ENCODE data around the gene PEAK3.
A peak's percentile ranks its signal among the peaks of the same experiment; 100 is the strongest.

Gene PEAK3

DNA sequence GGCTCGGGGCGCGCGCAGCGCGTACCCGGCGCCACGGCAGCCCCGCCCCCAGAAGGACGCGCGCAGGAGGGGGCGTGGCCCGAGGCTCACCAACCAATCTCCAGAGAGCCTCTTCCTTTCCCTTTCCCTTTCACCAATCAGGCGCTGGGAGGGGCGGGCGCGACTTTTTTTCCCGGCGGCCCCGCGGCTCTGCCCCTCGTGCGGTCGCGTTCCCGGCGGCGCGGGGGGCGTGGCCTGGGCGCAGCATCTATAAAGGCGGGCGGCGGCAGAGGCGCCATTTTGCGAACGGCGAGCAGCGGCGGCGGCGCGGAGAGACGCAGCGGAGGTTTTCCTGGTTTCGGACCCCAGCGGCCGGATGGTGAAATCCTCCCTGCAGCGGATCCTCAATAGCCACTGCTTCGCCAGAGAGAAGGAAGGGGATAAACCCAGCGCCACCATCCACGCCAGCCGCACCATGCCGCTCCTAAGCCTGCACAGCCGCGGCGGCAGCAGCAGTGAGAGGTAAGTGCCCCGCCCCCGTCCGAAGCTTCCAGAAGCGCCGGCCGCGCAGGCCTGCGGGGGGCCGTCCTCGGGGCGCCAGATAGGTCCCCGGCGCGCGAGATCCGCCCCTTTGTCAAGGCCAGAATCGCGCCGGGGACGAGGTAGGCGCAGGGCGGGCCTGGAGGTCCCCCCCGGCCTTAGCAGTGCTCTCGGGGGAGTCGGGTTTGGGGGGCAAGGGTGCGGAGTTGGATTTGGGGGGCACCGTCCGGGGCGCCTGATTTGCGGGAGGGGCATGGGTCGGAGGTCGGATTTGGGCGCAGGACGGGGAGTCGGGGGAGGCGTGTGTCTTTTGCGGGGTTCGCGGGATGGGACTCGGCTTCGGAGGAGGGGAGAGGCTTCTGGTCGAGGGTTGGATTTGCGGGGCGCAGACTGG lies 12.5 kb downstream of the PEAK3 start:
- peak; percentile 100 for DNase-seq

DNA sequence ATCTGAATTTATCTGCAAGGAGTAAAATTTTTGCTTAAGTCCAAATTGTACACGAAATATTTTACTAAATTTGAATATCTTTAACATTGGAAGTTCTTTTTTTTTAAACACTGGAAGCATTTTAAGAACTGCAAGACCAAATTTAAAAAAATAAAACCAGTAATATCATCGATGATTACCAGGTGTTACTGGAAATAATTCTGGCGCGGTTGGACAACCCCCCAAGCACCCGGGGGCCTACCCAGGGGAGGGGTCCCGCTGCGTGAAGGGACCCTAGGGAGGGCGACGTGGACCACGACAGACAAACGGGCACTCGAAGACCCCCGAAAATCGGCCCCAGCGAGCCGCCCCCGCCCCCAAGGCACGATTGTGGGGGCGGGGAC lies 13.1 kb downstream of the PEAK3 start:
- DNase-seq = no peak

DNA sequence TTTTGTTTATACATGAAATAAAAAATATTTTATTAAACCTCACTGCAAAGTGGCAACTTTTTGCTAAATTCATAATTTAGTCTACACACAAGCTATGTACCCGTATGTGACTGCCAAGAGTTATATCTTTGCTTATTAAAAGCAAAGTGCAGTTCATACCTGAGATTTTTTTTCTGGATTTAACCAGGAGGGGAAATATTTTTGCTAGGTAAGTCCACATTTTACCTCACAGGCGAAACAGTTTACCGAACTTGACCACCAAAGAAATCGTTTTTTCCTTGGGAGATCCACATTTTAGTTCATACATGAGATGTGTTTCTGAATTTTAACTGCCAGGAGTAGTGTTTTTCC lies 13.5 kb downstream of the PEAK3 start:
- DNase-seq = no peak

DNA sequence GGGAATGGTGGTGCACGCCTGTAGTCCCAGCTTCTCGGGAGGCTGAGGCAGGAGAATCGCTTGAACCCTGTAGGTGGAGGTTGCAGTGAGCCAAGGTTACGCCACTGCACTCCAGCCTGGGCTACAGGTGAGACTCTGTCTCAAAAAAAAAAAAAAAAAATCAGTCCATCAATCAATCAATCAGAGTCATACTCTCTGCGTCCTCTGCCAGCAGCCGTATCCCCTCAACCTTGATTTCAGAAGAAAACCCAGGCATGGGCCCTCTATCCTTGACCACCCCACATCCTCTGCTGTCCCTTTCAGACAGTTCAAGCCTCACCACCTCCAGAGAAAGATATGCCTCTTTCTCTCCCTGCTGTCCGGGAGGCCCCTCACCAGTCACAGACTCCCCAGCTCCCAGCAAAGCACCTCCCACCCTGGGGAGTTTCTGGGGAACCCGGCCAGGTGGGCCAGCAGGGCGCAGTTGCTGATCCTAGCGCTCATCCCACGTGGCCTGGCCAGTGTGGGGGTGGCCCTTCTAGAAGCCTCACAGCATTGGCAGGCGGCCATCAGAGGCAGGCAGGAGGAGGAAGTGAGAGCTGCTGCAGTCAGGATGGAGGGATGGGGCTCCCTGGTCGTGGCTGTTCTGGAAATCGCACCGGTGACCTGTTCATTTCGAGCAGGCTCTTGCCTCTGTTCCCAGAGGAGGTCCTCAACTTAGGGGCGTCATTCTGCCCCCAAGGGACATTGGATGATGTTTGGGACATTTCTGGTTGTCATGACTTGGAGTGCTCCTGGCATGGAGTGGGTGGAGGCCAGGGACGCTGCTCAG lies 15.6 kb downstream of the PEAK3 start:
- DNase-seq = no peak

DNA sequence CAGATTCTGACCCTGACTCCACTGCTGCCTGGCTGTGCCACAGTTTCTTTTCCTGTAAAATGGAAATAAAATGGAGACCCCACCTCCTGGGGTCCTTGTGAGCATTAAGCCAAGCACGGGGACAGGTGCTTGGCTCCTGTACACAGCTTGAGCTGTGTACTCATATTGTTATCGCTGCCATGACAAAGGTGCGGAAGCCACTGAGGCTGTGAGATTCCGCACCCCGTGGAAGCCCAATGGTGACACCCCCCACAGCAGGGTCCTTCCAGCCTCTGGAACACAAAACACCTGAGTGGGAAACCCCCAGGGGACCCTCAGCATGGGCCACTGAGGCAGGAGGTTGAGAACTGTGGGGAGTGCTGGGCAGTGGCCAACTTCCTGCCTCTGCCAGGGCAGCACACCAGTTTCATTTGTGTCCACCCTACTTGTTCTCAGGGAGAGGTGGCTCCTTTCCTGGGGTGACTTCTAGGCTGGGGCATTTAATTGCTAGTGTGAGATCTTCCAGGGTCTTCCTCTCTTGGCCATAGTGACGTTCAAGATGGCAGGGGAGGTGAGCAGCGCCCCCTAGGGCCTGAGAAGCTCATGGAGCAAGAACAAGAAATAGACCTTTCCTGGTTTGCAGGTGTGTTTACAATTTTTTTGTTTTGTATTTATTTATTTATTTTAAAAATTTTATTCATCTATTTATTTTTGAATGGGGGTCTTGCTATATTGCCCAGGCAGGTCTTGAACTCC lies 20.4 kb downstream of the PEAK3 start:
- DNase-seq = peak; percentile 85

DNA sequence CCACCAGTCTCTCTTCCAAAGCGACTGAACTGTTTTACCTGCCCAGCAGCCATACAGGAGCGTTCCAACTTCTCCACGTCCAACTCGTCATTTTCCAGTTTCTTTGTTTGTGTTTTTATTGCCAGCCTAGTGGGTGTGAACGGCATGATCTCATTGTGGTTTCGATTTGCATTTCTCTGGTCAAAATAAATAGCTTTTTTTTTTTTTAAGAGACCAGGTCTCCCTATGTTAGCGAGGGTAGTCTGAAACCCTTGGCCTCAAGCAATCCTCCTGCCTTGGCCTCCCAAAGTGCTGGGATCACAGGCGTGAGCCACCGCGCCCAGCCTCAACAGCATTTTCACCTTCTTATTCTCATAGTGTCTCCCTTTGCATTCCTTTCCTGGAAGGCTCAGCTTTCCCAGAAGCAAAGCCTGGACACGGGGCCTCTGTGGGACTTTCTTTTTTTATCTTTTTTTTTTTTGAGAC lies 21.6 kb downstream of the PEAK3 start:
- no peak for DNase-seq

DNA sequence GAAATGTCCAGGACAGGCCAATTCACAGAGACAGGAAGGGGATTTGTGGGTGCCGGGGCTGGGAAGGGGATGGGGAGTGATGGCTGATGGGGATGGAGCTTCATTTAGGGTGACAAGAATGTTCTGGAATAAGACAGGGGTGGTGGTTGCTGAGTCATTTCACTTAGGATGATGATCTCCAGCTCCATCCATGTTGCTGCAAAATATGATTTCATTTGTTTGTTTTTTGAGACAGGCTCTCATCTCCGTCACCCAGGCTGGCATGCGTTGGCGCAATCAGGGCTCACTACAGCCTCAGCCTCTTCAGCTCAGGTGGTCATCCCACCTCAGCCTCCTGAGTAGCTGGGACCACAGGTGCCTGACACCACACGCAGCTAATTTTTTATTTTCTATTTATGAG lies 22.6 kb downstream of the PEAK3 start:
- DNase-seq = no peak

DNA sequence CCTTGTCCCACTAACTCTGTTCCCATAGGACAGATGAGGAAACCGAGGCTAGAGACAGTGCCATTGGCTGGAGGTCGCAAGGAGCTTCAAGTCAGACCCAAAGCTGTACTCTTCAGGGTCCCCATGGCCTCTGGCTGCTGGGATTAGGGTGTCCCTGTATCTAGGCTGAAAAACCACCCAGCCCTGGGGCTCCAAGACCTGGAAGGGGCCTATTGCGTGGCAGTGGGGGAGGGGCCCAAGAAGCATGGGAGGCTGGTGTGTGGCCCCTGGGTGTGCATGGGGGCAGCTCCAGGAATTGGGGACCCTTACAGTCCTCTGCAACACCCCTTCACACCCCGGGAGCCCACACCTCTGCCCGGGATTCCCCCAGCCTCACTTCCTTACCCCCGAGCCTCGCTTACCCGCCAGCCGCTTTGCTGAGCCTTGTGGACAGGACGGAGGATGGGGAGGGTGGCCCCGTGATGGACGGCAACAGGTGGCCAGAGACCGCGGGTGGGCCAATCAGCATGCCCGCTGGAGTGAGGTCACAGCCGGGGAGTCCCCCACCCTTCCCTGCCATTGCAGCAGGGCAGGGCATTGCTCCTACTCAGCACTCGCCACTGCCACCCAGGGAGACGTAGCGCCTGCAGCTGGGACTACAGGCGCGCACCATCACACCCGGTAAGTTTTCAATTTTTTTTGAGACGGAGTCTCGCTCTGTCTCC lies 25.8 kb downstream of the PEAK3 start, which contains the start of gene JSRP1:
TSS of gene JSRP1 (minus strand) at position 436 of the 704 bp plus-strand sequence. CDS start 1,103 bp downstream, outside the sequence.
- DNase-seq = no peak

DNA sequence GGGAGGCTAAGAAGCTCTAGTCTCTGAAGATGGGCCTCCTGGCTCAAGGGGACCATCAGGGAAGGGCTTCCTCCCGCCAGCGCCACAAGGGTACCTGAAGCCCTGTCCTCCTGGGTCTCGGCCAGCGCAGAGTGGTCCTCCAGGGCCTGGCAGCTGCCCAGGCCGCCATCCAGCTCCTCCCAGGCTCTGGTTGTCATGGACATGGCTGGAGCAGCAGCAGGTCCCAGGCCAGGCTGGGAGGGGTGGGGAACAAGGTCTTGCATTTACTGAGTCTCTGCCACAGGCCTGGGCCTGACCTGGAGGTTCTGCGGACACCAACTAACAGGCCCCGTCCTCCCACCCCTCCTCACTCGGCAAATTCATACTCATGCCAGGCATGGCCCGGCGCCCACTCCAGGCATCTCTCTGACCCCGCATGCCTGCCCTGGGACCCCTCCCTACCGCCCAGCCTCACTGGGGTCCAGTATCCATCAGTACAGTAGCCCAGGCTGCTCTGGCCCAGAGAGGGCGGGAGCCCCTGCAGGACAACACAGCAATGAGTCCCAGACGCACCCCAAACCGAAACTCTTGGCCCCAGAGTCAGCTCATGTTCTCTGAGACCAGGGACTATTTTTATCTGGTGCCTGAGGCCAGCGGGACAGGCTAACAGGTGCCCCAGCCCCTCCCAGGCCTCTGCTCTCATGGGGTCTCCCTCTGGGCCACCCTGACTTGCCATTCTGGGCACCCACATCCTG lies 26.7 kb downstream of the PEAK3 start:
- DNase-seq = no peak

DNA sequence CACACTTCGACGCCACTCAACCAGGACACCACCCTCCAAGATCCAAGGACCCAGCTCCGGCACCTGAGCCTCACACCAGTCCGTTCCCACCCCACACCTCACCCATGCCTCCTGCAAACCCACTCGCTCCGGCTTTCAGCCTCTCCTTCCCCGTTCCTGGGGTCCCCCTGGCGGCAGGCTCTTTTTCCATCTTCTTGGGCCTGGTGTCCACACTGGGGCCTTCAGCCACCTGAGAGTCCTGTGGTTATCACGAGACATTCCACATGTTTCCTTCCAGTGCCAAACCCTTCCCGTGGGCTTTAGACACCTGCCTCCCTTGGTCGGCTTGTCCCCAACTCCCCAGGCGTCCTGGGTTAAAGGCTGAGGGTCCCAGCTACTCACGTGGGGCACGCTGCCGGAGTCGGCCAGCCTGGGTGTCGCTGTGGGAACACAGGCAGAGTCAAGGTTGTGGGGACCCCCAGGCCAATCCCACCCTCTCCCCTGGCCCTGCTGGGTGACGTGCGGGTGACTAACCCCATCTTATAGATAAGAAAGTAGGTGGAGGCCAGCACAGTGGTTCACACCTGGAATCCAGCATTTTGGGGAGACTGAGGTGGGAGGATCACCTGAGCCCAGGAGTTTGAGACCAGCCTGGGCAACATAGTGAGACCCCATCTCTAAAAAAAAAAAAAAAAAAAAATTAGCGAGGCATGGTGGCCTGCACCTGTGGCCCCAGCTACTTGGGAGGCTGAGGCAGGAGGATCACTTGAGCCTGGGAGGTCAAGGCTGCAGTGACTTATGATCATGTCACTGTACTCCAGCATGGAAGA lies 27.7 kb downstream of the PEAK3 start:
- DNase-seq = no peak

DNA sequence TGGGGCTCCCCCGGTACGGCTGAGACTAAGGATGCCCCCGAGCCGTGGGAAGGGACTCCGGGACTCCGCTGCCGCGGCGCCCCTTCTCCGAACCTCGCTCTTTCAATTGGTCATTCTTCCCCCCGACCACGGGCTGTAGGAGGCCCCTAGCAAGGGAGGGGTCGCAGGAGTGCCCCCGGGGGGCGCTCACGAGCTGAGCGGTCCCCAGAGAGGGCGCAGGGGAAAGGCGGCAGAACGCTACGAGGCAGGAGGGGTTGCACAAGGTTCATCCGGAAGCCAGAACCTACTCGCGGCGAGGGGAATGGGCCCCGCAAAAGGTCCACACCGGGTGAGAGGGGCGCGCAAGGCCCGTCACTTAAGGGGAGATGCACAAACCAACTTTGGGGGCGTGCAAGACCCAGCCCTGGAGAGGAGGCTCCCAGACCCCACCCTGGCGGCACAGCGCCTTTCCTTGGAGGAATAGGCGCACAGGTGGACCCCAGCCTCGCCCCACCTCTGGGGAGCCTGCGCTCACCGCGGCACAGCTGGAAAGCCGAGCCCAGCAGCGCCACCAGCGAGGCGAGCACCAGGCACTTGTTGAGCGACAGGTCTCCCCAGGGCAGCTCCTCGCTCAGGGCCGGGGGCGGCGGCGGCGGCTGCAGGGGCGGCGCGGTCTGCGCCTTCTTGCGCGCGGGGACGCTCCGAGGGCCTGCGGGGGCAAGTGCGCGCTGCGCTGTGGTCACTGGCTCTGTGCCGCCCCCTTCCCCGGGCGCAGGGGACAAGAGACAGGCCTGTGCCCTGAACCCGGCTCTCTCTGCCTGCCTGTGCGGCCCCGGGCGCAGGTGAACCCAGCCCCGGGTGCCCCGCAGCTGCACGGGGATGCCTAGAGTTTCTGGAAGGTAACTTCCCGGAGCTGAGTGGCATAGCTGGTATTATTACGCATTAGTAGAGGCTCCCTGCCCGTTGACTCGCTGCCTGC lies 28.6 kb downstream of the PEAK3 start:
- DNase-seq = peak; percentile 77

DNA sequence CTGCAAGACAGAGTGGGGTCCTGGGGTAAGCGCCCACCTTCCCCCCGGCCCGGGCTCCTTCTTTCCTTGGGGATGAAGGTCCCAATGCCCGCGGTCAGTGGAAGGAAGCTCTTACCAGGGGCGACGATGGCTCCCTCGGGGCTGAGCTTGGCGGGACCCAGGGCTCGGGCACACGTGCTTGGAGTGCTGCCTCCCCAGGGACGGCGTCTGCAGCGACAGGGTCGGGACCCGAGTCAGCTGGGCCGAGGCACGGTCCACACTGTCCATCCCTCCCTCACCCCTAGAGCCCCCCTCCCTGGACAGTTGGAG lies 29.2 kb downstream of the PEAK3 start:
- DNase-seq = no peak

DNA sequence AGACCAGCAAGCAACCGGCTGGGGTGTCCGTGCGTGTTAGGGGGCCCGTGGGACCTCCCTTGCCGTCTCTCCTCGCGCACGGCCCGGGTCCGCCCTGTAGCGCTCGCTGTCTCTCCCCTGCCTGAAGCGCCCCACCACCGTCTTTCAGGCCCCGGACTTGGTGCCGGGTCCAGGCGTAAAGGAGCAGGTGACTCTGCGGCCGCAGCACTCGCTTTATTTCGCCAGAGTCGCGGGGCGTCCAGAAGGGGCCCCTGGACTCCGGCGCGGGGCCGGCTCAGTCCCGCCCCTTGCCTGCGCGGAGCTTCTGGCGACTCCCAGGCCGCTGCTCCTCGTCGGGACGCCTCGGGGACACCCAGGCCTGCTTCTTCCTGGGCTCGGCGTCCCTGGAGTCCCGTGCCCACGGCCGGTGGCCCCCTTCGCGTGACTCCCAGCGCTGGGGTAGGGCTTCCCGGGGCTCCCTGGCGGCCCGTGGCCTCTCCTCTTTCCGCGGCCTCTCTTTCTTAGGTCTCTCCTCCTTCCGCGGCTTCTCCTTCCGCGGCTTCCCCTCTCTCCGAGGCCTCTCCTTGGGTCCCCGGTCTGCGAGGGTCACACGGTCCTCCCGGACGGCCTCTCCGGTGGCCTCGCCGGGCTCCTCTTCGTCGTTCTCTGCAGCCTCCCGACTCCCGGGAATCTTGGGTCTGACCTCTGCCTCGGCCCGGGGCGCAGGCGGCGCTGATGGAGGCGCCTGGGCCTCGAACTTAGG lies 29.7 kb downstream of the PEAK3 start:
- DNase-seq = no peak

DNA sequence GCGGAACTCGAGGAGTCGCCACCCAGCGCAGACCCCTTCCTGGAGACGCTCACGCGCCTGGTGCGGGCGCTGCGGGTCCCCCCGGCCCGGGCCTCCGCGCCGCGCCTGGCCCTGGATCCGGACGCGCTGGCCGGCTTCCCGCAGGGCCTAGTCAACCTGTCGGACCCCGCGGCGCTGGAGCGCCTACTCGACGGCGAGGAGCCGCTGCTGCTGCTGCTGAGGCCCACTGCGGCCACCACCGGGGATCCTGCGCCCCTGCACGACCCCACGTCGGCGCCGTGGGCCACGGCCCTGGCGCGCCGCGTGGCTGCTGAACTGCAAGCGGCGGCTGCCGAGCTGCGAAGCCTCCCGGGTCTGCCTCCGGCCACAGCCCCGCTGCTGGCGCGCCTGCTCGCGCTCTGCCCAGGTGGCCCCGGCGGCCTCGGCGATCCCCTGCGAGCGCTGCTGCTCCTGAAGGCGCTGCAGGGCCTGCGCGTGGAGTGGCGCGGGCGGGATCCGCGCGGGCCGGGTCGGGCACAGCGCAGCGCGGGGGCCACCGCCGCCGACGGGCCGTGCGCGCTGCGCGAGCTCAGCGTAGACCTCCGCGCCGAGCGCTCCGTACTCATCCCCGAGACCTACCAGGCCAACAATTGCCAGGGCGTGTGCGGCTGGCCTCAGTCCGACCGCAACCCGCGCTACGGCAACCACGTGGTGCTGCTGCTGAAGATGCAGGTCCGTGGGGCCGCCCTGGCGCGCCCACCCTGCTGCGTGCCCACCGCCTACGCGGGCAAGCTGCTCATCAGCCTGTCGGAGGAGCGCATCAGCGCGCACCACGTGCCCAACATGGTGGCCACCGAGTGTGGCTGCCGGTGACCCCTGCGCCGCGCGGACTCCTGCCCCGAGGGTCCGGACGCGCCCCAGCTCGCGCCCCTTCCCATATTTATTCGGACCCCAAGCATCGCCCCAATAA lies 30.6 kb downstream of the PEAK3 start:
- no peak for DNase-seq

DNA sequence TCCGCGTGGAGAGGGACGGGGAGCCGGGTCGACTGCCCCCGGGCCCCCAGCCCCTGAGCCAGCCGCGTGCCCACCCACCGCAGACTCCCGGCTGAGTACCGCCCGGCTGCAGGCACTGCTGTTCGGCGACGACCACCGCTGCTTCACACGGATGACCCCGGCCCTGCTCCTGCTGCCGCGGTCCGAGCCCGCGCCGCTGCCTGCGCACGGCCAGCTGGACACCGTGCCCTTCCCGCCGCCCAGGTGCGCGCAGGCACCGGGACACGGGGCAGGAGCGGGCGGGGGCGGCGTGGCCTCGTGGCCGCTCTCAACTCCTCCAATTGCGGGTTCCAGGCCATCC lies 31.2 kb downstream of the PEAK3 start:
- DNase-seq = no peak

DNA sequence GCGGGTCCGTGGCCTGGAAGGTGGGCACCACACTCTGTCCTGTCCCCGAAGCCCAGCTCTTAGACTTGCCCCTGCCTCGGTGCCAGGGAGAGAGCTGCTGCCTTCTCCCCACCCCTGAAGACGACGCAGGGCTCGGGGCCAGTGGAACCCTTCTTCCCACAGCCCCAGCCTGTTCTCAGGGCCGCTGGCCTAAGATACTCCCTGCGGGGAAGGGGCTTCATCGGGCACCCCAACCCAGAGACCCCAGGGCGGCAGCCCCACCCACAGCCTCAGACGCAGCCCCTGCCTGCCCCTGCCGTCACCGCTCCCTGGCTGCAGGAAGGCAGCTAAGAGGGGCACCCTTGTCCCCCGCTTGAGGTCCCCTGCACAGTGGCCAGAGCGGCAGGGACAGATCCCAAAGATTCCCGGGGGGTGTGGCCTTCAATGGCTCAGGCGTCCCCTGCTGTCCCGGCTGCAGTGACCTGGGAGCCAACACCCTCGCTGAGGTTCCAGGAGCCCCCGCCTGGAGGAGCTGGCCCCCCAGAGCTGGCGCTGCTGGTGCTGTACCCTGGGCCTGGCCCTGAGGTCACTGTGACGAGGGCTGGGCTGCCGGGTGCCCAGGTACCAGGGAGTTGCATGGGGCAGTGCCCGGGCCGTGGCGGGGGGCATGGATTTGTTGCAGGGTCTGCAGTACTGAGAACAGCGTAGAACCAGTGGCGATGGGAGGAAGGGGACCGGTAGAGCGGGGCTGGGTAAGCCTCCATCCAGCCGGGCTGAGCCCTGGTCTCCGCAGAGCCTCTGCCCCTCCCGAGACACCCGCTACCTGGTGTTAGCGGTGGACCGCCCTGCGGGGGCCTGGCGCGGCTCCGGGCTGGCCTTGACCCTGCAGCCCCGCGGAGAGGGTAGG lies 31.9 kb downstream of the PEAK3 start:
- no peak for DNase-seq
